HG02943 (cell line): ENCODE results near the gene EHMT1.

Experiments
- ATAC-seq: cut with Tn5 transposase; IDR thresholded peaks from one replicate; pipeline ENCODE4 v1.9.1; 2021; ENCODE audit warnings: mild to moderate bottlenecking, low read depth, moderate library complexity; ENCODE audit not compliant: unreplicated experiment

EHMT1 gene

GRCh38 chr9:137643921-137644320 lies 25.1 kb downstream of the EHMT1 start:
- ATAC-seq: no peak

GRCh38 chr9:137645211-137645610 lies 26.4 kb downstream of the EHMT1 start:
- no peak for ATAC-seq

- no peak for ATAC-seq
Observed at GRCh38 chr9:137646341-137646740, 27.5 kb downstream of the EHMT1 start.

- no peak for ATAC-seq
Observed at GRCh38 chr9:137647096-137647714, 28.4 kb downstream of the EHMT1 start.

GRCh38 chr9:137648396-137648795 lies 29.6 kb downstream of the EHMT1 start:
- ATAC-seq: no peak

- ATAC-seq: no peak
Observed at GRCh38 chr9:137649553-137649952, 30.7 kb downstream of the EHMT1 start.

GRCh38 chr9:137650259-137650658 lies 31.5 kb downstream of the EHMT1 start:
- ATAC-seq: no peak

- no peak for ATAC-seq
Observed at GRCh38 chr9:137650779-137651178, 32.0 kb downstream of the EHMT1 start.

GRCh38 chr9:137656416-137656815 lies 37.6 kb downstream of the EHMT1 start:
- no peak for ATAC-seq

GRCh38 chr9:137657606-137658005 lies 38.8 kb downstream of the EHMT1 start:
- ATAC-seq: no peak

GRCh38 chr9:137658781-137659180 lies 40.0 kb downstream of the EHMT1 start:
- no peak for ATAC-seq

- no peak for ATAC-seq
Observed at GRCh38 chr9:137660144-137660543, 41.3 kb downstream of the EHMT1 start.

- no peak for ATAC-seq
Observed at GRCh38 chr9:137663584-137663983, 44.8 kb downstream of the EHMT1 start.

- ATAC-seq: no peak
Observed at GRCh38 chr9:137664676-137665075, 45.9 kb downstream of the EHMT1 start.

- no peak for ATAC-seq
Observed at GRCh38 chr9:137665226-137665625, 46.4 kb downstream of the EHMT1 start.

- ATAC-seq: no peak
Observed at GRCh38 chr9:137665697-137666512, 47.1 kb downstream of the EHMT1 start.

- ATAC-seq: no peak
Observed at GRCh38 chr9:137666513-137666822, 47.7 kb downstream of the EHMT1 start.

- ATAC-seq: no peak
Observed at GRCh38 chr9:137666955-137667670, 48.3 kb downstream of the EHMT1 start.

GRCh38 chr9:137668203-137668602 lies 49.4 kb downstream of the EHMT1 start:
- no peak for ATAC-seq

- ATAC-seq: no peak
Observed at GRCh38 chr9:137669261-137669672, 50.5 kb downstream of the EHMT1 start.

GRCh38 chr9:137670391-137671195 lies 51.8 kb downstream of the EHMT1 start:
- no peak for ATAC-seq
